A673 (cell line): ENCODE measurements around the gene PUDP.
"Not testable (repeated sequence)": the region's sequence is repeated elsewhere in the genome, so short reads cannot be mapped to it uniquely, and the experiment has no call there.

Experiments used
- EZH2 ChIP-seq: fragments of 200-600 bp; sonication (generic); IDR thresholded peaks from 2 replicates; pipeline ENCODE4 v1.6.1; 2017; ENCODE audit warnings: borderline replicate concordance, low read depth, mild to moderate bottlenecking, mixed read lengths, antibody characterized with exemption, low read length; ENCODE audit not compliant: poor library complexity, severe bottlenecking
- TF ChIP-seq, protein P1 (sequence below): fragments of 300-800, 200-600 bp; sonication (generic); conservative IDR thresholded peaks from 2 replicates; pipeline ENCODE4 v1.5.1; 2017; ENCODE audit warnings: low read depth, mild to moderate bottlenecking, antibody characterized with exemption, low read length, moderate library complexity, mixed read lengths

DNA sequence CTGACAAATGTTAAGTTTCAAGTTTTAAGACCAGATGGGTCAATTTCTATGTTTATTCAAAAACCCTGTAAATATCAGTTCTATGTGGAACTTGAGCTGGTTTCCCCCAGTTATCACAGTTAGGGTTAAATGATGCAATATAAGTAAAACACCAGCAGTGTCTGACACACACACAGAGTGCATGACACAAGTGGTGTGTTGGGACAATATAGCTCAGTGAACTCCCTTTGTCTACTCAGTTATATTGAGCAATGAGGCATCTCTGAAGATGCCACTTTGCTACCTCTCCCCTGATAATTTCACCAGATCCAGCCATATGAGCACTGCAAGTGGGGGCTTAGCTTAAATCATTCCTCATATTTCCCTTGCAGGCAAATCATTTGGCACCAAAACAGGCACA lies 140.6 kb downstream of the PUDP start:
- TF ChIP-seq, protein P1, sequence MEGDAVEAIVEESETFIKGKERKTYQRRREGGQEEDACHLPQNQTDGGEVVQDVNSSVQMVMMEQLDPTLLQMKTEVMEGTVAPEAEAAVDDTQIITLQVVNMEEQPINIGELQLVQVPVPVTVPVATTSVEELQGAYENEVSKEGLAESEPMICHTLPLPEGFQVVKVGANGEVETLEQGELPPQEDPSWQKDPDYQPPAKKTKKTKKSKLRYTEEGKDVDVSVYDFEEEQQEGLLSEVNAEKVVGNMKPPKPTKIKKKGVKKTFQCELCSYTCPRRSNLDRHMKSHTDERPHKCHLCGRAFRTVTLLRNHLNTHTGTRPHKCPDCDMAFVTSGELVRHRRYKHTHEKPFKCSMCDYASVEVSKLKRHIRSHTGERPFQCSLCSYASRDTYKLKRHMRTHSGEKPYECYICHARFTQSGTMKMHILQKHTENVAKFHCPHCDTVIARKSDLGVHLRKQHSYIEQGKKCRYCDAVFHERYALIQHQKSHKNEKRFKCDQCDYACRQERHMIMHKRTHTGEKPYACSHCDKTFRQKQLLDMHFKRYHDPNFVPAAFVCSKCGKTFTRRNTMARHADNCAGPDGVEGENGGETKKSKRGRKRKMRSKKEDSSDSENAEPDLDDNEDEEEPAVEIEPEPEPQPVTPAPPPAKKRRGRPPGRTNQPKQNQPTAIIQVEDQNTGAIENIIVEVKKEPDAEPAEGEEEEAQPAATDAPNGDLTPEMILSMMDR = not testable (repeated sequence)
- not testable (repeated sequence) for TF ChIP-seq EZH2
